ENCODE measurements around the gene APCDD1L. TPM values are rescaled to one million over a fixed set of nuclear protein-coding genes. Genes with fewer than 3 reads are reported as not detected.

The APCDD1L gene
- total RNA-seq, 4 donors from 2014 or later, result 0.07 to 0.22 TPM; not detected in 2

DNA sequence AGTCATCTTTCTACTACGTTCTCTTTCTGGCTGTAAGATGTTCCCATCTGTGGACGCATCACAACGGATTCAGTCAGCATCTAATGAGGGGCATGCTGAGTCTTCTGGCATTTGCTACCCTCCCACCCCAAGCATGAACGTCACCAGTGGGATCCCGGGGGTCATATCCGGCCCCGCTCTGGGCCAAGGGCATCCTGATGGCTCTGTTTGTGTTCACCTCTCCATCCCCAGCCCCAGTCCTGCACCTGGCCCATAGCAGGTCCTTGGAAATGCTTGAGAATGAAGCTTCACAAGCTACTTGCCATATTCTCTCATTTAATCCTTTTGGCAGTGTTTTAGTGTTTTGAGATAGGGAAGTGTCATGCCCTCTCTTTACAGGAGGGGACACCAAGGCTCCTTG is 14.9 kb downstream of the APCDD1L start:
- in situ Hi-C loops (cut with MboI; ENCODE audit: low sequenced_read_pairs in 4 of 4), result no loop called here
- Histone ChIP-seq H3K27me3 (peaks cover 0 to under 1% (median 0%) of the 10 kb centered on the region in 3 donors), H3K4me3 (no peak overlapping the region), H3K36me3 (no peaks in the 10 kb centered on the region), H3K9me3 (peaks cover 0 to 13% (median 0%) of the 10 kb centered on the region in 3 donors), H3K4me1 (no peaks in the 10 kb centered on the region), H3K27ac (no peak overlapping the region)
- no peak for TF ChIP-seq POLR2A (IDR thresholded peaks at IDR 0.05)
- TF ChIP-seq, protein P1, sequence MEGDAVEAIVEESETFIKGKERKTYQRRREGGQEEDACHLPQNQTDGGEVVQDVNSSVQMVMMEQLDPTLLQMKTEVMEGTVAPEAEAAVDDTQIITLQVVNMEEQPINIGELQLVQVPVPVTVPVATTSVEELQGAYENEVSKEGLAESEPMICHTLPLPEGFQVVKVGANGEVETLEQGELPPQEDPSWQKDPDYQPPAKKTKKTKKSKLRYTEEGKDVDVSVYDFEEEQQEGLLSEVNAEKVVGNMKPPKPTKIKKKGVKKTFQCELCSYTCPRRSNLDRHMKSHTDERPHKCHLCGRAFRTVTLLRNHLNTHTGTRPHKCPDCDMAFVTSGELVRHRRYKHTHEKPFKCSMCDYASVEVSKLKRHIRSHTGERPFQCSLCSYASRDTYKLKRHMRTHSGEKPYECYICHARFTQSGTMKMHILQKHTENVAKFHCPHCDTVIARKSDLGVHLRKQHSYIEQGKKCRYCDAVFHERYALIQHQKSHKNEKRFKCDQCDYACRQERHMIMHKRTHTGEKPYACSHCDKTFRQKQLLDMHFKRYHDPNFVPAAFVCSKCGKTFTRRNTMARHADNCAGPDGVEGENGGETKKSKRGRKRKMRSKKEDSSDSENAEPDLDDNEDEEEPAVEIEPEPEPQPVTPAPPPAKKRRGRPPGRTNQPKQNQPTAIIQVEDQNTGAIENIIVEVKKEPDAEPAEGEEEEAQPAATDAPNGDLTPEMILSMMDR (IDR thresholded peaks at IDR 0.05 in 4 of 5, conservative IDR thresholded peaks at IDR 0.05 in 1 of 5), result no peak
- ATAC-seq (no peak), DNase-seq (no peak)
- intact Hi-C loops (cut with DNase I; ENCODE audit: low total_unique reads), result no loop called here

DNA sequence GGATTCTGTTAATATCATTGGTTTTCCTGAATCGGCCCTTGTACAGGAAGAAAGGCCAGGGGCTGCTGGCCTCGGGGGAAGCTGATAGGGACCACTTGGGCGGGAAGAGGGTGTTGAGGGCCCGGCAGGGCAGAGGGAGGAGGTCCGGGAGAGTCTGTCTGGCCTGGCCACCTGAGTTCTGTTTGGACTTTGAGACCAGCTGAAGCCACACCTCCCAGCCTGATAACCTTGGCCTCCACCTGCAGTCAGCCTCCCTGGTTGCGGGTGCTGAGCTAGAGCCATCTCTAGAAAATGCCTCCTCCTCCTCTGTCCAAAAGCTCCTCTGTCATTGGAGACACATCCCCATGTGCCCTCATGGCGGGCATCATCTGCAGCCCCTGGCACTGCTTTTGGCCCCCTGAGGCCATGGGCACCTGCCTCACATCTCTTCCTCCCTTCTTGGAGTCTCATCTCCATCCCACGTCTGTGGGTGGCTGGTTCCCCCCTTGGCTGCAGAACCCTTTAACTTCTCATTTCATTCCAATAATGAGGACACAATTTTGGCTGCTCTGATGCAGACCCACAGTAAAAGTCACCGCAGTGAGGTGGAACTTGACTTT is 16.6 kb downstream of the APCDD1L start:
- DNase-seq (no peak), ATAC-seq (no peak)
- in situ Hi-C loops (cut with MboI; ENCODE audit: low sequenced_read_pairs in 4 of 4) (no loop called here), intact Hi-C loops (cut with DNase I; ENCODE audit: low total_unique reads) (no loop called here)
- H3K36me3 ChIP-seq, result no peaks in the 10 kb centered on the region
- TF ChIP-seq POLR2A (IDR thresholded peaks at IDR 0.05), result no peak
- TF ChIP-seq, protein P1 (IDR thresholded peaks at IDR 0.05 in 4 of 5, conservative IDR thresholded peaks at IDR 0.05 in 1 of 5), result no peak
- no peaks in the 10 kb centered on the region for H3K4me1 ChIP-seq
- no peak overlapping the region for H3K27ac ChIP-seq
- no peaks in the 10 kb centered on the region for H3K9me3 ChIP-seq
- H3K4me3 ChIP-seq, result no peak overlapping the region
- no peaks in the 10 kb centered on the region for H3K27me3 ChIP-seq

DNA sequence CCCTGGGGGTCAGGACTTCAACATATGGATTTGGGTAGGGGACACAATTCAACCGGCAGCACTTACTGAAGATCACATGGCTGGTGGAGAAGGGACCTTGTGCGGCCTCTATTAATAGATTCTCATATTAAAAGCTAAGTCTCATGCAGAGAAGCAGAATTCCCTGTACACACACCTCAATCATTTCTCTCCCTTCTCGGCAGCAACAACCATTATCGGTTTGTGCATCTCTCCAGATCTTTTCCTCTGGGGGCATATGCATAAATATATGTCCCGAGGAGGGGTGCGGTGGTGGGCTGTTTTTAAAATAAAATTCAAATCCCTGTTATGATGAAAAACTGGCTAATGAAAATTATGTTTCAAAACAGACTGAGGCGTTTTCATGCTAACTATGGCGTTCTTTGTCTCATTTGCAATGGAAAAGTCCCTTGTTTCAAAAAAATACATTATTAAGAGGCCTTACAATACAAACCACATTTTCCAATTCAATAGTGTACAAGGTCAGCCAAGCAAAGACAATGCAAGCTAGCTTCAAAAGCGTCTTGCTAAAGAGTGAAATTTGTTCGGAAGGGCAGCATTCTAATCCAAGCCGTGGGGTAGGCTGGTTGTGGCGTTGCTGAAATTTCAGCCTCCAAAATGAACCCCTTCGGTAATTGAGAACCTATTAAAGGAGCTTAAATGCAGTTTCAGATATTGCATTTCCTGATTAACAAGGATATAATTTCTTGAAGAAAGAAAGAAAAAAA is 17.3 kb downstream of the APCDD1L start:
- intact Hi-C loops (cut with DNase I; ENCODE audit: low total_unique reads) (no loop called here), in situ Hi-C loops (cut with MboI; ENCODE audit: low sequenced_read_pairs in 4 of 4) (no loop called here)
- ATAC-seq (no peak), DNase-seq (no peak)
- TF ChIP-seq, protein P1 (IDR thresholded peaks at IDR 0.05 in 4 of 5, conservative IDR thresholded peaks at IDR 0.05 in 1 of 5), result no peak
- no peak for TF ChIP-seq POLR2A (IDR thresholded peaks at IDR 0.05)
- Histone ChIP-seq H3K4me3 (no peak overlapping the region), H3K27ac (no peak overlapping the region), H3K4me1 (no peaks in the 10 kb centered on the region), H3K36me3 (no peaks in the 10 kb centered on the region), H3K27me3 (no peaks in the 10 kb centered on the region), H3K9me3 (no peaks in the 10 kb centered on the region)

DNA sequence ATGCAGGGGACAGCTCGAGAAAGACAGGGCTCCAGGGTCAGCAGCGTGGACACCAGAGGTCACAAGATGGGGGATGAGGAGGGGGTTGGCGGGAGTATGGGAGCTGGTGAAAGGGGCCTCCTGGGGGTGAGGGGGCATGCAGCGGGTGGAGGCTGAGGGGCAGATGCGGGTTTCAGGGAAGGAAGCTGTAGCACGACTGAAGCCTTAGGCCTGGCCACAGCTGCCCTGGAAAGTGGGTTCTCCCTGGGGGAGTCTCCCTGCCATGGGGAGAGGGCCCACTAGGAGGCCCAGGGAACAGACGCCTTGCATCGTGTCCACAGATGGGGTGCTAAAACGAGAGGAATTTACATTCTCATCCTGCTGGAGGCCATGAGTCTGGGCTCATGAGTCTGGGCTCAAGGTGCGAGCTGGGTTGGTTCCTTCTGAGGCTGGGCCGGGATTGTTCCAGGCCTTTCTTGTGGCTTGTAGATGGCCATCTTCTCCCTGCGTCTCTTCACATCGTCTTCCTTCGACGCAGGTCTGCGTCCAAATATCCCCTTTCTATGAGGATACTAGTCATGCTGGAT is 18.0 kb downstream of the APCDD1L start:
- H3K9me3 ChIP-seq, result no peaks in the 10 kb centered on the region
- DNase-seq (no peak), ATAC-seq (no peak)
- in situ Hi-C loops (cut with MboI; ENCODE audit: low sequenced_read_pairs in 4 of 4), result no loop called here
- no peaks in the 10 kb centered on the region for H3K36me3 ChIP-seq
- no peaks in the 10 kb centered on the region for H3K27me3 ChIP-seq
- H3K4me3 ChIP-seq, result no peak overlapping the region
- no peak for TF ChIP-seq POLR2A (IDR thresholded peaks at IDR 0.05)
- TF ChIP-seq, protein P1 (IDR thresholded peaks at IDR 0.05 in 4 of 5, conservative IDR thresholded peaks at IDR 0.05 in 1 of 5), result no peak
- no peaks in the 10 kb centered on the region for H3K4me1 ChIP-seq
- intact Hi-C loops (cut with DNase I; ENCODE audit: low total_unique reads), result no loop called here
- H3K27ac ChIP-seq, result no peak overlapping the region

All from gastrocnemius medialis (tissue), 4 donors.